ENCODE data around the gene FNDC3B. TPM values are rescaled to one million over a fixed set of nuclear protein-coding genes. Genes with fewer than 3 reads are reported as not detected.

Gene FNDC3B
- total and polyA plus RNA-seq, 2 donors (not counting 3 experiments of a cell fraction or from before 2014, with no cell fraction given): 91.6 to 295 TPM

DNA sequence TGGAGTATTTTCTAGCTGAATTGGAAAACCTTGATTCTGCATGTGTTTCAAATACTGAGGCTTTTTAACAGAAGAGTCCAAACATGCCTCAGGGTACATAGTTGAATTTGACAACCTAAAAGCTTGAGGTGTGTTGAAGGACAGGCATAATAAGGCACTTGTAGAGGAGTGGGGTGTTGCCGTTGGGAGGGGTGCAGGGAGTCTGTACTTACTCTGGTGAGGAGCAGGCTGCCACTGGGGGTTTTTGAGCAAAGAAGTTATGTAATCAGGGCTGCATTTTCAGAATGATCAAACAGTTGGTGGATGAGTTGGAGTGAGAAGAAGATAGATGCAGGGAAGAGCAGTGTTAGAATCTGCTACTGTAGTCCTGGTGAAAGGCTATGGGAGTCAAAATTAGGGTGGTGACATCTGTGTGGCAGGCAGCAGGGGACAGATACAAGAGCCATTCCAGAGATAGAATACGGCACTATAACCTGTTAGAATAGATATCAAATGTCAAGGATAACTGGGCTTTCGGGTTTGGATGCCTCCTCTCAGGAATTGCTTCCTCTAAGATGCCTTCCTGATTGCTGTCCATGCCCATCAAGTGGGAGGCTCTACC is 247.3 kb downstream of the FNDC3B start:
- no peak overlapping the region for H3K4me3 ChIP-seq (replicated peaks in 1 of 3; ENCODE audit: insufficient read depth in 1 of 3, low read depth in 1 of 3, low read length in 3 of 3)
- peaks cover 7% of the 10 kb centered on the region for H4K20me1 ChIP-seq (replicated peaks; ENCODE audit: control insufficient read depth, extremely low read depth, insufficient read depth, low read length)
- POLR2A ChIA-PET: no interaction called here
- H2AFZ ChIP-seq (ENCODE audit: low read depth, low read length): no peak overlapping the region
- FAIRE-seq: no peak
- H3K4me1 ChIP-seq (ENCODE audit: control insufficient read depth, extremely low read depth, insufficient read depth, low read length): peaks cover 20% of the 10 kb centered on the region
- no peaks in the 10 kb centered on the region for H3K9me1 ChIP-seq (replicated peaks; ENCODE audit: control insufficient read depth, extremely low read depth, insufficient read depth, low read length)
- TF ChIP-seq MAX (IDR thresholded peaks at IDR 0.05; ENCODE audit: insufficient read depth, insufficient read length): no peak
- TF ChIP-seq FOS (IDR thresholded peaks at IDR 0.05; ENCODE audit: borderline replicate concordance, insufficient read depth, low read length): no peak
- no peak for TF ChIP-seq JUN (IDR thresholded peaks at IDR 0.05; ENCODE audit: borderline replicate concordance, insufficient read depth, insufficient read length, low read depth)
- TF ChIP-seq CTCF (IDR thresholded peaks at IDR 0.05; ENCODE audit: extremely low read depth in 1 of 2, insufficient read depth in 1 of 2, low read depth in 1 of 2, low read length in 2 of 2): no peak
- TF ChIP-seq GATA2 (IDR thresholded peaks at IDR 0.05; ENCODE audit: insufficient read depth, insufficient read length, low read depth, low read length): no peak
- TF ChIP-seq POLR2A (IDR thresholded peaks at IDR 0.05; ENCODE audit: low read depth, low read length): no peak
- no peak for TF ChIP-seq POLR2AphosphoS5 (IDR thresholded peaks at IDR 0.05; ENCODE audit: insufficient read depth, low read depth, low read length)
- TF ChIP-seq EZH2 (IDR thresholded peaks at IDR 0.05; ENCODE audit: borderline replicate concordance, low read depth, low read length, severe bottlenecking): no peak
- TF ChIP-seq MYC (IDR thresholded peaks at IDR 0.05; ENCODE audit: low read depth, low read length): no peak
- no peak for DNase-seq (ENCODE audit: low read depth, low spot score)
- no peak overlapping the region for H3K9ac ChIP-seq (replicated peaks; ENCODE audit: extremely low read depth, insufficient read depth, low read length)
- H3K9me3 ChIP-seq (replicated peaks; ENCODE audit: control insufficient read depth, insufficient read depth, low read length): no peaks in the 10 kb centered on the region
- H3K27me3 ChIP-seq (ENCODE audit: control insufficient read depth in 2 of 2, insufficient read depth in 2 of 2, low read length in 2 of 2): no peaks in the 10 kb centered on the region
- CTCF ChIA-PET: no interaction called here
- dilution Hi-C loops (cut with MboI; ENCODE audit: extremely low pct_ligation_motif_present, low sequenced_read_pairs): no loop called here
- peaks cover 16 to 24% of the 10 kb centered on the region in 2 experiments for H3K36me3 ChIP-seq (ENCODE audit: control insufficient read depth in 2 of 2, extremely low read depth in 1 of 2, insufficient read depth in 2 of 2, low read length in 2 of 2)
- intact Hi-C loops (cut with micrococcal nuclease): loop anchor here (10.0 kb wide), 1 partner anchor 322 kb away; no protein-coding TSS in a partner anchor
- H3K79me2 ChIP-seq (ENCODE audit: control insufficient read depth, insufficient read depth, low read length): peaks cover 29% of the 10 kb centered on the region
- no peak overlapping the region for H3K27ac ChIP-seq (ENCODE audit: insufficient read depth, low read depth, low read length)
- no TSS peak for BruUV-seq (replicated peaks)
- H3K4me2 ChIP-seq (ENCODE audit: insufficient read depth, low read length): no peak overlapping the region
